HCT116 (cell line): Measurements from ENCODE around the gene FGF11. TPM values are rescaled to one million over a fixed set of nuclear protein-coding genes. Genes with fewer than 3 reads are reported as not detected.

Source experiments
- ATAC-seq: fragments of 200-7000 bp; cut with Tn5 transposase; 2 replicates; pipeline ENCODE4 v1.9.1; 2020; ENCODE audit warnings: mild to moderate bottlenecking, moderate library complexity
- BruUV-seq: library from RNA; stranded (reverse); fragments of 400-500 nt; replicated peaks from 2 replicates; lab custom pipeline; 2021; lab: Mats Ljungman, UMichigan
- CTCF ChIA-PET: fragments of 300-600 bp; sonication (Branson Sonifier 250); formaldehyde crosslinking; loops from one replicate; lab custom pipeline; 2021; ENCODE audit warnings: antibody characterized with exemption; lab: Charles Lee
- POLR2A ChIA-PET: fragments of 300-600, 350-600 bp; sonication (Branson Sonifier 250); formaldehyde crosslinking; loops from one replicate; lab custom pipeline; 2021; ENCODE audit warnings: antibody characterized with exemption; lab: Charles Lee
- RAD21 ChIA-PET, 2 experiments: fragments of 300-600 bp; sonication (Branson Sonifier 250); formaldehyde crosslinking; loops; one replicate each; lab custom pipeline; 2023; ENCODE audit warnings: low total read pairs in 2 of 2; ENCODE audit not compliant: uncharacterized antibody in 2 of 2, unreplicated experiment in 2 of 2, low non-redundant PET in 1 of 2; lab: Charles Lee
- DNase-seq: peaks from one replicate; pipeline ENCODE4 v3.0.0-alpha.2; 2010; ENCODE audit warnings: low read depth, low spot score
- H2AFZ ChIP-seq: fragments of 200-600 bp; shearing (Covaris generic), sonication (generic); 2 replicates; pipeline ENCODE4 v1.6.1; 2017; ENCODE audit warnings: low read depth, mixed run types, mixed read lengths, antibody characterized with exemption, low read length; ENCODE audit not compliant: poor library complexity, severe bottlenecking
- H3K27ac ChIP-seq: 2 replicates; pipeline ENCODE4 v1.5.1; 2012; ENCODE audit warnings: low read depth, low read length
- H3K27me3 ChIP-seq: fragments of 200-600 bp; sonication (generic); 2 replicates; pipeline ENCODE4 v1.6.1; 2016; ENCODE audit warnings: mixed run types, low read length, mixed read lengths; ENCODE audit not compliant: insufficient read depth
- H3K36me3 ChIP-seq, 2 experiments: fragments of 200-500 bp in 1 of 2; fragments of 200-600 bp in 1 of 2; sonication (Bioruptor generic) in 1 of 2; sonication (generic) in 1 of 2; 2 replicates each; pipeline versions ENCODE4 v1.5.1 to v1.6.1; 2014 to 2016; ENCODE audit warnings: low read length in 2 of 2, inconsistent platforms in 1 of 2, mixed read lengths in 1 of 2, mixed run types in 1 of 2; ENCODE audit not compliant: insufficient read depth in 2 of 2, control insufficient read depth in 1 of 2
- H3K4me1 ChIP-seq, 2 experiments: fragments of 200-600 bp in 1 of 2; sonication (generic) in 1 of 2; 2 replicates each; pipeline versions ENCODE4 v1.5.1 to v1.6.1; 2012 to 2017; ENCODE audit warnings: low read length in 2 of 2, inconsistent platforms in 1 of 2, mild to moderate bottlenecking in 1 of 2, mixed read lengths in 1 of 2, mixed run types in 1 of 2, moderate library complexity in 1 of 2; ENCODE audit not compliant: insufficient read depth in 2 of 2, control insufficient read depth in 1 of 2
- H3K4me2 ChIP-seq: fragments of 200-600 bp; sonication (generic); 2 replicates; pipeline ENCODE4 v1.6.1; 2017; ENCODE audit warnings: mixed run types, low read length, mixed read lengths
- H3K4me3 ChIP-seq, 2 experiments: fragments of 200-600 bp in 1 of 2; sonication (generic) in 1 of 2; replicated peaks in 1 of 2; 2 replicates each; pipeline ENCODE4 v1.5.1; 2011 to 2016; ENCODE audit warnings: low read length in 2 of 2, control low read depth in 1 of 2, low read depth in 1 of 2, mild to moderate bottlenecking in 1 of 2, mixed read lengths in 1 of 2, mixed run types in 1 of 2
- H3K79me2 ChIP-seq: fragments of 200-600 bp; sonication (generic); 2 replicates; pipeline ENCODE4 v1.6.1; 2017; ENCODE audit warnings: mild to moderate bottlenecking, mixed run types, low read length, moderate library complexity, mixed read lengths; ENCODE audit not compliant: insufficient read depth
- H3K9ac ChIP-seq: fragments of 200-600 bp; sonication (generic); 2 replicates; pipeline ENCODE4 v1.6.1; 2016; ENCODE audit warnings: low read length, mixed read lengths
- H3K9me2 ChIP-seq: fragments of 200-600 bp; sonication (generic), shearing (Covaris generic); 2 replicates; pipeline ENCODE4 v1.6.1; 2017; ENCODE audit warnings: mixed run types, mild to moderate bottlenecking, moderate library complexity; ENCODE audit not compliant: insufficient read depth
- H3K9me3 ChIP-seq, 2 experiments: fragments of 200-500 bp in 1 of 2; fragments of 200-600 bp in 1 of 2; sonication (Bioruptor generic) in 1 of 2; sonication (generic) in 1 of 2; 2 replicates each; pipeline ENCODE4 v1.6.1; 2014 to 2017; ENCODE audit warnings: low read length in 2 of 2, mixed read lengths in 2 of 2, inconsistent platforms in 1 of 2, low read depth in 1 of 2, mild to moderate bottlenecking in 1 of 2, mixed run types in 1 of 2, moderate library complexity in 1 of 2; ENCODE audit not compliant: control insufficient read depth in 1 of 2, insufficient read depth in 1 of 2
- H4K20me1 ChIP-seq: fragments of 200-600 bp; sonication (generic), shearing (Covaris generic); 2 replicates; pipeline ENCODE4 v1.6.1; 2017; ENCODE audit warnings: mixed run types, mild to moderate bottlenecking, moderate library complexity; ENCODE audit not compliant: insufficient read depth
- EGR1 ChIP-seq: IDR thresholded peaks from 2 replicates; pipeline ENCODE4 v1.6.1; 2012; ENCODE audit warnings: low read depth
- EZH2phosphoT487 ChIP-seq: fragments of 200-600 bp; IDR thresholded peaks from 2 replicates; pipeline ENCODE4 v1.6.1; 2018; ENCODE audit warnings: antibody characterized with exemption, borderline replicate concordance
- POLR2A ChIP-seq: IDR thresholded peaks from 2 replicates; pipeline ENCODE4 v1.7.0; 2011; ENCODE audit warnings: borderline replicate concordance; ENCODE audit not compliant: insufficient read depth, insufficient read length; ENCODE audit errors: extremely low read depth
- POLR2AphosphoS5 ChIP-seq: IDR thresholded peaks from 2 replicates; pipeline ENCODE4 v1.6.1; 2011; ENCODE audit warnings: mild to moderate bottlenecking, low read depth, low read length, moderate library complexity
- SRF ChIP-seq: IDR thresholded peaks from 2 replicates; pipeline ENCODE4 v1.6.1; 2012; ENCODE audit warnings: low read depth
- YY1 ChIP-seq: IDR thresholded peaks from 2 replicates; pipeline ENCODE4 v1.6.1; 2011; ENCODE audit warnings: low read length, low read depth, moderate library complexity, mild to moderate bottlenecking; ENCODE audit not compliant: insufficient replicate concordance; ENCODE audit errors: extremely low read depth
- ZFX ChIP-seq: fragments of 450-650 bp; IDR thresholded peaks from 2 replicates; pipeline ENCODE4 v1.6.1; 2017
- intact Hi-C: fragments of 100-400 bp; cut with micrococcal nuclease; formaldehyde crosslinking; loops from 2 replicates; pipeline ENCODE4 v1.10.0; 2022
- total RNA-seq: library from RNA; stranded (reverse); gene quantifications from one replicate; pipeline ENCODE4 v1.2.1, GENCODE V29; 2021; ENCODE audit not compliant: unreplicated experiment

Gene FGF11
- total RNA-seq, 1 experiment from 2014 or later: 6.1 TPM

- no peaks in the 10 kb centered on the region for H3K9me2 ChIP-seq
- H4K20me1 ChIP-seq: no peaks in the 10 kb centered on the region
- ChIA-PET RAD21 (interaction anchor here (0.5 to 1.2 kb wide), 3 partner anchors 10 to 123 kb away, joined by 3 read pairs; partner anchors contain the start of genes PLSCR3 (in 1 of the 2) and SLC2A4 (in 1 of the 2)), CTCF (interaction anchor here (0.8 to 1.4 kb wide), 6 partner anchors 11 to 283 kb away, joined by 3 to 20 read pairs (median 4); partner anchors contain the start of genes PLSCR3, TMEM102, TNK1 and TP53), POLR2A (interaction anchor here (0.8 to 2.3 kb wide), 15 partner anchors 11 to 179 kb away, joined by 3 to 33 read pairs (median 5); partner anchors contain the start of genes MPDU1, NEURL4, PLSCR3 and POLR2A)
- H3K4me2 ChIP-seq: peak overlapping the region; percentile 81
- H3K79me2 ChIP-seq: peaks cover 8% of the 10 kb centered on the region
- H2AFZ ChIP-seq: no peak overlapping the region
- BruUV-seq: no TSS peak
- no peaks in the 10 kb centered on the region for H3K9me3 ChIP-seq
- ATAC-seq: peak; percentile 35
- H3K4me3 ChIP-seq: peak overlapping the region; percentile 61 to 72
- intact Hi-C loops: loop anchor here (1.0 kb wide), 1 partner anchor 30 kb away; the partner anchor contains the start of gene TMEM102
- H3K27ac ChIP-seq: peak overlapping the region; percentile 70
- peak; percentile 49 for TF ChIP-seq POLR2A
- TF ChIP-seq SRF: no peak
- 0 out of 2 replicates have a peak, but pooled peaks have one; percentile 24 for TF ChIP-seq EGR1
- TF ChIP-seq POLR2AphosphoS5: peak; percentile 55; the same call in 1 of the 2 replicates
- TF ChIP-seq YY1: peak; percentile 39
- TF ChIP-seq ZFX: 0 out of 2 replicates have a peak, but pooled peaks have one; percentile 14
- TF ChIP-seq EZH2phosphoT487: no peak
- H3K36me3 ChIP-seq: peaks cover 0 to 2% of the 10 kb centered on the region in 2 experiments; a peak in 1 of 4 replicates
- peak overlapping the region; percentile 84 for H3K9ac ChIP-seq
- peaks cover 30 to 43% of the 10 kb centered on the region in 2 experiments for H3K4me1 ChIP-seq
- no peaks in the 10 kb centered on the region for H3K27me3 ChIP-seq
- DNase-seq: no peak
Observed at GRCh38 chr17:7404737-7405349, 34.5 kb upstream of the FGF11 start.
